GM23248 (cell line): ENCODE data around the gene KIF17.

ENCODE experiments used
- EZH2 ChIP-seq: fragments of 200-600 bp; sonication (generic); IDR thresholded peaks from 2 replicates; pipeline ENCODE4 v1.6.1; 2018; ENCODE audit warnings: antibody characterized with exemption, mild to moderate bottlenecking; ENCODE audit not compliant: insufficient read depth, poor library complexity, severe bottlenecking
- EZH2phosphoT487 ChIP-seq: fragments of 200-600 bp; sonication (generic); IDR thresholded peaks from 2 replicates; pipeline ENCODE4 v1.6.1; 2018; ENCODE audit warnings: antibody characterized with exemption, moderate library complexity, mild to moderate bottlenecking, low read depth; ENCODE audit not compliant: insufficient read depth

GRCh38 chr1:20660363-20660762 lies 57.4 kb downstream of the KIF17 start:
- TF ChIP-seq EZH2 (no peak), EZH2phosphoT487 (no peak)
